GM19463 (cell line): ENCODE measurements around the gene GPC3.
"Not testable (repeated sequence)": the region's sequence is repeated elsewhere in the genome, so short reads cannot be mapped to it uniquely, and the experiment has no call there.

ENCODE experiments used
- ATAC-seq: cut with Tn5 transposase; IDR thresholded peaks from one replicate; pipeline ENCODE4 v1.9.1; 2021; ENCODE audit warnings: mild to moderate bottlenecking, moderate library complexity; ENCODE audit not compliant: unreplicated experiment

Gene GPC3

GRCh38 chrX:133786382-133786781, 199.0 kb downstream of the GPC3 start:
- ATAC-seq: no peak

- ATAC-seq: peak; percentile 79
These were observed 202.1 kb downstream of the GPC3 start for GRCh38 chrX:133783274-133783673.

- ATAC-seq: no peak
These were observed 204.2 kb downstream of the GPC3 start for GRCh38 chrX:133781174-133781573.

- ATAC-seq: no peak
These were observed 209.3 kb downstream of the GPC3 start for GRCh38 chrX:133776072-133776471.

GRCh38 chrX:133774807-133775206, 210.6 kb downstream of the GPC3 start:
- ATAC-seq: no peak

- no peak for ATAC-seq
These were observed 214.2 kb downstream of the GPC3 start for GRCh38 chrX:133771086-133771646.

GRCh38 chrX:133762976-133763548, 222.3 kb downstream of the GPC3 start:
- not testable (repeated sequence) for ATAC-seq

- ATAC-seq: no peak
These were observed 230.7 kb downstream of the GPC3 start for GRCh38 chrX:133754657-133755056.

- ATAC-seq: no peak
These were observed 235.4 kb downstream of the GPC3 start for GRCh38 chrX:133749951-133750350.

- no peak for ATAC-seq
These were observed 236.0 kb downstream of the GPC3 start for GRCh38 chrX:133749370-133749769.

GRCh38 chrX:133747196-133747595, 238.2 kb downstream of the GPC3 start:
- no peak for ATAC-seq

GRCh38 chrX:133746593-133746992, 238.8 kb downstream of the GPC3 start:
- no peak for ATAC-seq

- peak; percentile 53 for ATAC-seq
These were observed 240.0 kb downstream of the GPC3 start for GRCh38 chrX:133745349-133745748.

- ATAC-seq: no peak
These were observed 242.6 kb downstream of the GPC3 start for GRCh38 chrX:133742602-133743305.

- no peak for ATAC-seq
These were observed 244.1 kb downstream of the GPC3 start for GRCh38 chrX:133741303-133741702.

- ATAC-seq: no peak
These were observed 258.8 kb downstream of the GPC3 start for GRCh38 chrX:133726642-133727041.

- ATAC-seq: no peak
These were observed 259.2 kb downstream of the GPC3 start for GRCh38 chrX:133726211-133726630.

GRCh38 chrX:133723930-133724329, 261.5 kb downstream of the GPC3 start:
- no peak for ATAC-seq

- no peak for ATAC-seq
These were observed 262.6 kb downstream of the GPC3 start for GRCh38 chrX:133722756-133723155.

GRCh38 chrX:133720269-133720668, 265.1 kb downstream of the GPC3 start:
- not testable (repeated sequence) for ATAC-seq

- no peak for ATAC-seq
These were observed 269.7 kb downstream of the GPC3 start for GRCh38 chrX:133715715-133716114.

GRCh38 chrX:133709501-133709900, 275.9 kb downstream of the GPC3 start:
- ATAC-seq: no peak
